T follicular helper cell (primary cell): ENCODE data around the gene AGFG2.
"Not testable (repeated sequence)": the region's sequence is repeated elsewhere in the genome, so short reads cannot be mapped to it uniquely, and the experiment has no call there.

Experiments
- DNase-seq: peaks from one replicate; pipeline ENCODE4 v3.0.0-alpha.2; 2020; ENCODE audit warnings: low read depth
- total RNA-seq, 2 experiments: gene quantifications; one replicate each; lab custom pipeline; 2026; lab: John Stamatoyannopoulos, UW

The AGFG2 gene
- total RNA-seq: 40.7 to 55.7 reads per million in 2 experiments

- DNase-seq: peak; percentile 100
Observed at GRCh38 chr7:100538654-100539435, at the start of gene AGFG2. TSS of gene AGFG2 (plus strand) at chr7:100539203. CDS start at chr7:100539347, 144 bp downstream.

GRCh38 chr7:100489824-100490223, 49.2 kb upstream of the AGFG2 start:
- DNase-seq: peak; percentile 47

DNA sequence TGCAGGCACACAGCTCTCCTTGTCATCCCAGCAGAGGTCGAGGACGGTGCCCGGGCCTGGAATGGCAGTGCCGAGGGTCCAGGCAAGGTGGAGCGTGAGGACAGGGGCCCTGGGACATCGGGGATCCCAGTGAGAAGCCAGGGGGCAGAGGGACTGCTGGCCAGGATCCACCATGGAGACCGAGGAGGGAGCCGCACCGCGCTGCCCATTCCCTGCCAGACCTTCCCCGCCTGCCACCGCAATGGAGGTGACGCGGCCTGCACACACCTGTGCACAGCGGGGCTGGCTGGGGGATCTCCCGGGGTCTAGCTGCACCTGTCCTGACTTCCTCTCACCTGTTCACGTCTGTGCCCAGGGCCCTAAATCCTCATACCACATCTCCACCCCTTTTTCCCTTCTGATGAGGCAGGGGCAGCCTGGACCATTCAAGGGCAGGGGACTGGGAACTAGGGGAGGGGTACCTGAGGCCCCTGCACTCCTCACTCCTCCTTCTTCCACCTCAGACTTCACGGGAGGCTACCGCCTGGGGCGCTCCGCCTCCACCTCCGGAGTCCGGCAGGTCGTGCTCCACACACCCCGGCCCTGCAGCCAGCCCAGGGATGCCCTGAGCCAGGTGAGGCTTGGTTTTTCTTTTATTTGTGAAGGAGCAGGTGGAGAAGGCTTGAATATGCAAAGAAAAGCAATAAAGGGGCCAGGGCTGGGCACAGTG, 48.4 kb upstream of the AGFG2 start:
- no peak for DNase-seq

DNA sequence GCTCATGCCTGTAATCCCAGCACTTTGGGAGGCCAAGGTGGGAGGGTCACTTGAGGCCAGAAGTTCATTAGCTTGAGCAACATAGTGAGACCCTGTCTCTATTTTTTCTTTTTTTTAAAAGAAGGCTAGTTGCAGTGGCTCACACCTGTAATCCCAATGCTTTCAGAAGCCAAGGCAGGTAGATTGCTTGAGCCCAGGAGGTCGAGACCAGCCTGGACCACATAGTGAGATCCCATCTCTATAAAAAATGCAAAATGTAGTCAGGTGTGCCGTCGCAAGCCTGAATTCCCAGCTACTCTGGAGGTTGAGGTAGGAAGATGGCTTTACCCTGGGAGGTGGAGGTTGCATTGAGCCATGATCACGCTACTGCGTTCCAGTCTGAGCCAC, 47.8 kb upstream of the AGFG2 start:
- DNase-seq: no peak

GRCh38 chr7:100492738-100493475, 46.1 kb upstream of the AGFG2 start:
- DNase-seq: no peak

DNA sequence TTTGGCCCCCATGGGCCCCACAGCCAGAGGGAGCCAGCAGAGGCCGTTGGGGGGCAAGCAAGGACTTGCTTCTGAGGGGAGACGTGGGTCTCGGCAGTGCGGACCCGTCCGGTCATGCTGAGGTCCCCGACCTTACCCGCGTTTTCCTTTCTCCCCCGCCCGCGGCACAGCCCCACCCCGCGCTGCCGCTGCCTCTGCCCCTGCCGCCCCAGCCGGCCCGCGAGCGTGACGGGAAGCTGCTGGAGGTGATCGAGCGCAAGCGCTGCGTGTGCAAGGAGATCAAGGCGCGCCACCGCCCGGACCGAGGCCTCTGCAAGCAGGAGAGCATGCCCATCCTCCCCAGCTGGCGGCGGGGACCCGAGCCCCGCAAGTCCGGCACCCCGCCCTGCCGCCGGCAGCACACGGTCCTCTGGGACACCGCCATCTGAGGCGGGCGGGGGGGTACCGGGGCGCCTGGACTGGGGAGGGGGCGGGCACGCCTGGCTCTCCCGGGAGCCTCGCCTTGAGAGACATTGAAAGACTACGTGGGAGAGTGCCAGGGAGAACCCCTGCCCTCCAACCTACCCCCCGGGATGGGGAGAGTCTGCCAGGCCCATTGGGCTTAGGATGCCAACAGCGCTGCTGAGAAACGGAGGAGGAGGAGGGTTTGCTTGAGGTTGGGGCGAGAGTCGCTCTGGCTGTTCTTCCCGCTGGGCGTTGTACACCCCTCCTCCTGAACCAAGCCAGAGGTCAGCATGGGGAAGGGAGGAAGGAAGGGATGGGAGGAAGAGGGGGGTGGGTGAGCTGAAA, 45.3 kb upstream of the AGFG2 start:
- peak; percentile 35 for DNase-seq

GRCh38 chr7:100496509-100496908, 42.5 kb upstream of the AGFG2 start:
- no peak for DNase-seq

- DNase-seq: not testable (repeated sequence)
Observed at GRCh38 chr7:100500743-100501142, 38.3 kb upstream of the AGFG2 start.

DNA sequence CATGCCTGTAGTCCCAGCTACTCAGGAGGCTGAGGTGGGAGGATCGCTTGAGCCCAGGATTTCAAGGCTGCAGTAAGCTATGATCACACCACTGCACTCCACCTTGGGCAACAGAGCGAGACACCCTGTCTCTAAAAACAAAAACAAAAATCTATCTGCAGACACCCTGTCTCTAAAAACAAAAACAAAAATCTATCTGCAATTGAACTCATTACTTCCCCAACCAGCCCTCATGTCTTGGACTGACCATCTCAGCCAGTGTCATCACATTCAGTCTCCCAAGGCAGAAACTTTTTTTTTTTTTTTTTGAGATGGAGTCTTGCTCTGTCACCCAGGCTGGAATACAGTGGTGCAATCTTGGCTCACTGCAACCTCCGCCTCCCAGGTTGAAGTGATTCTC, 35.0 kb upstream of the AGFG2 start:
- not testable (repeated sequence) for DNase-seq

DNA sequence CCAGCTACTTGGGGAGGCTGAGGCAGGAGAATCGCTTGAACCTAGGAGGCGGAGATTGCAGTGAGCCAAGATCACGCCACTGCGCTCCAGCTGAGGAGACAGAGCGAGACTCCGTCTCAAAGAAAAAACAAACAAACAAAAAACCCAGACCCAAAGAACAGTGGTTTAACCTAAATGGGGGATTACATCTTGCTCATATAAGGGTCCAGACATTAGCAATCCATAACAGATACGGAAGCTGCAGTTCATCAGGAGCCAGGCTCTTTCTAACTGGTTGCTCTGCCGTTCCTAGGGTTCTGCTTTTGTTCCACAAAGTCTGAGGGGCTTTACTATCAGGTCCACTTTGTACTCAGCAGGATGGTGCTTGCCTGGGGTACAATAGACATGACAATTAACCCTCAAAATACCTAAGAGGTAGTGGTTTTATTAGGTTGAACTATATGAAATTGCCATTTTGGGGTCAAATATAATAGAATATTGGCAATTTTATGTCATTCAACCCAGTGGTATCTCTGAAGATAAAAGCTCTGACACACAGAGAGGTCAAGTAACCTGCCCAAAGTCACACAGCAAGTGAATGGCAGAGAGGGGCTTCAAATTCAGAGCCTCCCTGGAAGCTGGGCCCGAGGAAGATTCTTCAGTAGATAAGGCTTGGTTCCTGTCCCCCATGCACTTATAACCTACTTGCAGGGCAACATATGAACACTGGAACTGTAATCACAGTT, 34.0 kb upstream of the AGFG2 start:
- no peak for DNase-seq

DNA sequence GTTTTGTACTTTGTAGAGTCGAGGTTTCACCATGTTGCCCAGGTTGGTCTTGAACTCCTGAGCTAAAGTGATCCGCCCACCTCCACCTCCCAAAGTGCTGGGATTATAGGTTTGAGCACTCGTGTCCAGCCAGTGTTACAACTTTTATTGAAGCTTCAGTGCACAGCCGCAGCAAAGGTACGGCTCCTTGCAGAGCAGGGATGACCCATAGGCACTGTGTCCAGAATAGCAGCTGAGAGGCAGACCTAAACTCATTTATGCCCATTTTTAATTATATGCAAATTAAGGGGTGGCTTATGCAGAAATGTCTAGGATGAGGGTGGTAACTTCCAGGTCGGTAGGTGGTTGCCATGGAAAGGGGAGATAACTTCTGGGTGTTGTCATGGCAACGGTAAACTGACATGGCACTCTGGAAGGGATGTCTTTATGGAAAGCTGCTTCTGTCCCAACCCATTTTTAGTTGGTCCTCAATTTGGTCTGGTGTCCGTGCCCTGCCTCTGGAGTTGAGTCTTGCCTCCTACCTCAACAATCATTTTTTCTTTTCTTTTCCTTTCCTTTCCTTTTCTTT, 32.6 kb upstream of the AGFG2 start:
- DNase-seq: no peak

DNA sequence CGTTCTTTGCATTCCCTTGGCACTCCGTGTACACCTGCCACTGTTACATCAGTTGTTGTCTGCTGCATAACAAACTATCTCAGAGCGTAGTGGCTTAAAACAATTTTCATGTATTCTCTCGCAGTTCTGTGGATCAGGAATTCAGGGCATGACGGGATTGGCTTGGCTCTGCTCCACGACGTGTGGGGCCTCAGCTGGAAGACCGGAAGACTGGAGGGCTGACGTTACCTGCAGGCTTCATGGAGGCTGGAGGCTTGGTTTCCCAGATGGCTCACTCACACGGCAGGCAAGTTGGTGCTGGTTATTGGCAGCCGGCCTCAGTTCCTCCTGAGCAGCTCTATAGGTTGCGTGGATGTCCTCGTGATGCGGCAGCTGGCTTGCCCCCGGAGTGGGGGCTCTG, 29.8 kb upstream of the AGFG2 start:
- no peak for DNase-seq

DNA sequence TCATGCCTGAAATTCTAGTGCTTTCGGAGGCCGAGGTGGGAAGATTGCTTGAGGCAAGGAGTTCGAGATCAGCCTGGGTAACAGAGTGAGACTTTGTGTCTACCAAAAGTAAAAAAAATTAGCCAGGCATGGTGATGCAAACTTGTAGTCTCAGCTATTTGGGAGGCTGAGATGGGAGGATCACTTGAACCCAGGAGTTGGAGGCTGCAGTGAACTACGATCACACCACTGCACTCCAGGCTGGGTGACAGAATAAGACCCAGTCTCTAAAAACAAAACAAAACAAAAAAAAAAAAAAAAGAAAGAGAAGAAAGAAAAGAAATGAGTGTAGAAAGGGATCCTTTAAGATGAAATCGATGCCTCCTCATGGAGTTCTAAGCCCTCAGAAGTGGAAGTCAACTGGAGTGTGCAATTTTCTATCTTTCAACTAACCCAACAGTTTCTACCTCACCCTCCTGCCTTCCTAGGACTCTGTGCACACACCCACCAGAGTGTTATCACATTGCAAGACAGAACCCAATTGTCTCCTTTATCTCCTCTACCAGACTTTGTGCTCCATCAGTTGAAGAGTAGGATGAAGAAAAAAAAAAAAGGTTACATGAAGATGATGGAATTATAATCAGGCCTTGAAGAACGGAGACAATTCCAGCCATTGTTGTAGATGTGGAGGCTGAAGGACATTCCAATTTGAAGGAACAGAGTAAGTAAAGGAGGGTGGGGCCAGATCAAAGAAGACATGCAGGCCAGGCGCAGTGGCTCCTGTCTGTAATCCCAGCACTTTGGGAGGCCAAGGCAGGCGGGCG, 28.4 kb upstream of the AGFG2 start:
- no peak for DNase-seq

GRCh38 chr7:100513212-100513810, 25.7 kb upstream of the AGFG2 start:
- DNase-seq: no peak

- no peak for DNase-seq
Observed at GRCh38 chr7:100515072-100515532, 23.9 kb upstream of the AGFG2 start.

DNA sequence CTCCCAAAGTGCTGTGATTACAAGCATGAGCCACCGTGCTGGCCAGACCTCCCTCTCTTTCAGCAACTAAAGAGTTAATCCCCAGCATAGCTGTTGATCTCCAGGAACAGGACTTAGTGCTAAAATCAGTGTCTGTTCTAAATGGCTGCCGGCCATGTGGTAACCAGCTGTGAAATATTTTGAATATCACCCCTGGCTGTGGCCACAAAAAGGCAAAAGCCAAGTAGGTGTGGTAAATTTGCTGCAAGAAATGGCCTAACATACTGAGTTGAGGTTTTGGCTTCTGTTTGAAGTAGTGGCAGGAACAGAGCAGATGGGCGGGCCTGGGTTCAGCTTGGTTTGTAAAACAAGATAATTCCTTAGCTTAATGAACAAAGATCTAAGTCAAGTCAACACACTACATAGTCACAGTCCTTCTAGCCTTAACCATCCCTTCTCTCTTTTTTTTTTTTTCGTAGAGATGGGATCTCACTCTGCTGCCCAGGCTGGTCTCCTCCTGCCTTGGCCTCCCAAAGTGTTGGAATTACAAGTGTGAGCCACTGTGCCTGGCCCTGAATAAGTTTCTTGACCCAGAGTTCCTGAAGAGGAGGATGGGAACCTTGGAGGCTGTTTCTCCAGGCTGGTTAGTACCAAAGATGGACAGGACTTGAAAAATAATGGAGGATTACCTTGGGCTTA, 22.7 kb upstream of the AGFG2 start:
- peak; percentile 25 for DNase-seq

DNA sequence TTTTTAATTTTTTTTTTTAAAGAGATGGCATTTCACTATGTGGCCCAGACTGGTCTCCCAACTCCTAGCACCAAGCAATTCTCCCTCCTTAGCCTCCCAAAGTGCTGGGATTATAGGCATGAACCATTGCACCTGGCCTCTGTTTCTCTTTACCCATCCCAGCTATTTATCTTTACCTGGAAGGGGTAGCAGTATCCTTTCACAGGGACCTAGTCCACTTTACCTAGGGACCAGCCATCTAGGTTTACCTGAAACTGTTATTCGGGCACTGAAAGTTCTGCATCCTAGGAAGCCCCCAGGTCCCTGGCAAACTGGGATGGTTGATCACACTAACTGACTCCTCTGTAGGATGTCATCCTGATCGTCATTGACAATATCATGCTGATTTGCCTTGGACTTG, 21.7 kb upstream of the AGFG2 start:
- no peak for DNase-seq

DNA sequence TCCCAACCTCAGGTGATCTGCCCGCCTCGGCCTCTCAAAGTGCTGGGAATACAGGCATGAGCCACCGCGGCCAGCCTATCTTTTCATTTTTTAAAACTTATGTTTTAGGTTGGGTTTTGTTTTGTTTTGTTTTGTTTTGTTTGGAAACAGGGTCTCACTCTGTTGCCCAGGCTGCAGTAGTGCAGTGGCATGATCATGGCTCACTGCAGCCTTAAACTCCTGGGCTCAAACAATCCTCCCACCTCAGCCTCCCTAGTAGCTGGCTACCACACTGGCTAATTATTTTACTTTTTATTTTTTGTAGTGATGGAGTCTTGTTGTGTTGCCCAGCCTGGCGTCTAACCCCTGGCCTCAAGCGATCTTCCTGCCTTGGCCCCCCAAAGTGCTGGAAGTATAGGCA, 19.4 kb upstream of the AGFG2 start:
- DNase-seq: no peak

DNA sequence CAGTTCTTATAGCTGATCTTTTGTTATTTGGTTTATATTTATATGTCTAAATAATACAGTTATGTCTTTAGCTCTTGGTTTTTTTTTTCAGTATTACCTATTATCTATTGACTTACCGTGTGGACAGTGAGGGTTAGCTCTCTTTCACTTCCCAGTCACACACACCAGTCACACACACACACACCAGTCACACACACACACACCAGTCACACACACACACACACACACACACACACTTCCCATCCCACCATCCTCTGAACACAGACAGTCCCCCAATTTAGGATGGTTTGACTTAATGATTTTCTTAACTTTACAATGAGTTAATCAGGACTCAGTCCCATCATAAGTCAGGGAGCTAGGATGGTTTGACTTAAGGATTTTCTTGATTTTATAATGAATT, 18.9 kb upstream of the AGFG2 start:
- no peak for DNase-seq
